GM12878 (cell line): ENCODE measurements around the gene MSI2. TPM values are rescaled to one million over a fixed set of nuclear protein-coding genes. Genes with fewer than 3 reads are reported as not detected.

Source experiments
- ATAC-seq: fragments of 200-7000 bp; cut with Tn5 transposase; 3 replicates; pipeline ENCODE4 v1.9.1; 2020; ENCODE audit warnings: mild to moderate bottlenecking, moderate library complexity
- BruUV-seq: library from RNA; stranded (reverse); fragments of 400-500 nt; replicated peaks from 2 replicates; lab custom pipeline; 2021; lab: Mats Ljungman, UMichigan
- CTCF ChIA-PET: fragments of 300-600 bp; sonication (Branson Sonifier 250); formaldehyde crosslinking; extraction: SDS; loops from one replicate; lab custom pipeline; 2021; ENCODE audit warnings: inconsistent platforms; lab: Yijun Ruan, JAX
- POLR2A ChIA-PET: fragments of 350-600 bp; formaldehyde crosslinking; extraction: SDS; loops from one replicate; lab custom pipeline; 2021; ENCODE audit warnings: inconsistent platforms; lab: Charles Lee
- RAD21 ChIA-PET: fragments of 300-600 bp; sonication (Branson Sonifier 250); formaldehyde crosslinking; loops from one replicate; lab custom pipeline; 2023; ENCODE audit warnings: antibody characterized with exemption; ENCODE audit not compliant: unreplicated experiment; lab: Charles Lee
- SMC1A ChIA-PET: fragments of 300-600 bp; sonication (Branson Sonifier 250); formaldehyde crosslinking; loops from one replicate; lab custom pipeline; 2023; ENCODE audit not compliant: unreplicated experiment, uncharacterized antibody; lab: Charles Lee
- DNase-seq: peaks from one replicate; pipeline ENCODE4 v3.0.0-alpha.2; 2011; ENCODE audit warnings: low read depth, low spot score
- FAIRE-seq: peaks from 3 replicates; lab custom pipeline; 2011; peaks lifted over from hg19 to GRCh38; lab: Jason Lieb, UNC
- H2AFZ ChIP-seq: 2 replicates; pipeline ENCODE4 v1.6.0; 2011; ENCODE audit warnings: low read depth, low read length, control low read depth; ENCODE audit not compliant: control insufficient read depth
- H3K27ac ChIP-seq: 2 replicates; pipeline ENCODE4 v1.5.1; 2011; ENCODE audit warnings: control low read depth; ENCODE audit not compliant: control insufficient read depth, insufficient read depth
- H3K27me3 ChIP-seq, 2 experiments: replicated peaks in 1 of 2; 2 replicates each; pipeline versions ENCODE4 v1.6.0 to v1.6.1; 2011; ENCODE audit warnings: low read length in 1 of 2; ENCODE audit not compliant: control insufficient read depth in 2 of 2, insufficient read depth in 2 of 2
- H3K36me3 ChIP-seq, 2 experiments: 2 replicates each; pipeline ENCODE4 v1.5.1; 2011; ENCODE audit warnings: low read length in 1 of 2; ENCODE audit not compliant: control insufficient read depth in 2 of 2, insufficient read depth in 2 of 2
- H3K4me1 ChIP-seq: 2 replicates; pipeline ENCODE4 v1.6.1; 2011; ENCODE audit warnings: mild to moderate bottlenecking, low read length, moderate library complexity, mixed read lengths; ENCODE audit not compliant: control insufficient read depth, insufficient read depth
- H3K4me2 ChIP-seq: 2 replicates; pipeline ENCODE4 v1.6.0; 2011; ENCODE audit warnings: control low read depth; ENCODE audit not compliant: control insufficient read depth, insufficient read depth
- H3K4me3 ChIP-seq: fragments of 200-600 bp; sonication (generic); 2 replicates; pipeline ENCODE4 v1.5.1; 2016
- H3K79me2 ChIP-seq: 2 replicates; pipeline ENCODE4 v1.6.0; 2011; ENCODE audit warnings: low read length; ENCODE audit not compliant: control insufficient read depth, insufficient read depth
- H3K9ac ChIP-seq: 2 replicates; pipeline ENCODE4 v1.8.0; 2011; ENCODE audit warnings: low read length, control low read depth, mixed read lengths; ENCODE audit not compliant: control insufficient read depth, insufficient read depth
- H3K9me3 ChIP-seq: replicated peaks from 3 replicates; pipeline ENCODE4 v1.5.1; 2011; ENCODE audit warnings: mild to moderate bottlenecking, low read length; ENCODE audit not compliant: control insufficient read depth, insufficient read depth
- H4K20me1 ChIP-seq: 2 replicates; pipeline ENCODE4 v1.6.0; 2011; ENCODE audit not compliant: control insufficient read depth, insufficient read depth
- POLR2AphosphoS2 ChIP-seq: IDR thresholded peaks from 2 replicates; pipeline ENCODE4 v1.6.1; 2011; ENCODE audit warnings: low read depth, mild to moderate bottlenecking, low read length, improper control_type of control experiment, moderate library complexity
- PRDM15 ChIP-seq: fragments of 450-650 bp; formaldehyde crosslinking; IDR thresholded peaks from 2 replicates; pipeline ENCODE4 v1.4.0; 2020; ENCODE audit warnings: mild to moderate bottlenecking, moderate library complexity
- SUZ12 ChIP-seq: fragments of 200-600 bp; sonication (generic); IDR thresholded peaks from one replicate; pipeline ENCODE4 v1.6.1; 2018; ENCODE audit warnings: antibody characterized with exemption, mild to moderate bottlenecking; ENCODE audit not compliant: unreplicated experiment
- WGBS: methylation state at CpG from one replicate; pipeline ENCODE4 v1.1.6; 2016; ENCODE audit warnings: low lambda C conversion rate; ENCODE audit not compliant: insufficient replicate concordance, insufficient coverage; ENCODE audit errors: missing lambda C conversion rate; 5-methylcytosine and 5-hydroxymethylcytosine counted together
- in situ Hi-C: fragments of 300-500 bp; cut with MboI; formaldehyde crosslinking; loops from 9 replicates; pipeline ENCODE4 v1.14.3; 2018; ENCODE audit warnings: mixed read lengths
- intact Hi-C: fragments of 100-400 bp; cut with micrococcal nuclease; formaldehyde crosslinking; loops from one replicate; pipeline ENCODE4 v1.14.2; 2022; ENCODE audit not compliant: unreplicated experiment
- polyA plus RNA-seq, 11 experiments: library from polyadenylated mRNA; depleted of rRNA in 4 of 11; unstranded in 6 of 11; stranded (reverse) in 5 of 11; fragments of >200 nt; fragmentation: Nextera tagmentation in 4 of 11; fragmentation: Illumina TruSeq in 1 of 11; extraction: Ambion mirVana in 4 of 11; extraction: Trizol in 1 of 11; gene quantifications; 1 replicate in 1 of 11; 2 replicates in 10 of 11; pipeline versions ENCODE4 v1.2.1 to v1.2.3, GENCODE V29; 2011 to 2016; ENCODE audit warnings: inconsistent platforms in 2 of 11, missing spikeins in 2 of 11, low read depth in 1 of 11
- total RNA-seq, 4 experiments: library from RNA; depleted of rRNA in 3 of 4; stranded (reverse); fragments of >200 nt in 3 of 4; fragmentation: Illumina TruSeq in 1 of 4; extraction: Trizol in 1 of 4; gene quantifications; 2 replicates each; pipeline versions ENCODE4 v1.2.1 to v1.2.3, GENCODE V29; 2013 to 2021

The MSI2 gene
- total and polyA plus RNA-seq, 10 of the 15 experiments (the other 5 are each of a cell fraction or from before 2014, with no cell fraction given) = 6.1 to 76.1 (median 42.0) TPM

- DNase-seq = no peak
- H3K4me2 ChIP-seq = no peak overlapping the region
- no peak for ATAC-seq
- intact Hi-C loops (no loop called here), in situ Hi-C loops (no loop called here)
- H3K4me3 ChIP-seq = no peak overlapping the region
- H3K9me3 ChIP-seq = no peaks in the 10 kb centered on the region
- H2AFZ ChIP-seq = no peak overlapping the region
- SMC1A ChIA-PET = no interaction called here
- H3K79me2 ChIP-seq = no peaks in the 10 kb centered on the region
- BruUV-seq = no TSS peak
- POLR2A ChIA-PET = no interaction called here
- CTCF ChIA-PET = interaction anchor here (2.4 kb wide), 1 partner anchor 399 kb away, joined by 7 read pairs; no protein-coding TSS in a partner anchor
- FAIRE-seq = no peak
- no peaks in the 10 kb centered on the region for H3K4me1 ChIP-seq
- RAD21 ChIA-PET = interaction anchor here (1.1 kb wide), 1 partner anchor 30 kb away, joined by 3 read pairs; no protein-coding TSS in a partner anchor
- no peak overlapping the region for H3K27ac ChIP-seq
- peaks cover 0 to 5% of the 10 kb centered on the region in 2 experiments; a peak in 3 of 4 replicates for H3K36me3 ChIP-seq
- H3K27me3 ChIP-seq = no peaks in the 10 kb centered on the region
- no peak for TF ChIP-seq SUZ12
- no peaks in the 10 kb centered on the region for H4K20me1 ChIP-seq
- WGBS = 98% methylated on average over 3 of the region's 3 CpGs
- H3K9ac ChIP-seq = no peak overlapping the region
Measured at GRCh38 chr17:57641761-57642160, 385.4 kb downstream of the MSI2 start.

DNA sequence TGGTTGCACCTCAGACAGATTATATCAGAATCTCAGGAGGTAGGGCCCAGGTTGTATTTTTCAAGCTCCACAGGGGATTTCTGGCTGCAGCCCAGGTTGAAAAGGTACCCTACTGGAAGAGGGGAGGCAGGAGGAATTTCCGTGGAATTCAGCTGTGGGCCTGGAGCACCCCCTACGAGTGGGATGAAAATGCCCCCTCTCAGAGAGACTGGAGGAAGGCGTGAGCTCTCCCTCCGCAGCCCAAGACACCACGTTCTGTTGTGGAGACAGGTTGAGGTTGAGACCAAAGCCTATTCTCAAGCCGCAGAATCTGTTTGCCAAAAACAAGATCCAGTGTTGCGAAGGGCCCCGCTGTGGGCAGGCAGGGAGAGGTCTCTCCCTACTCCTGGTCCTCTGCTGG is 386.7 kb downstream of the MSI2 start:
- Histone ChIP-seq H2AFZ (no peak overlapping the region), H3K4me3 (no peak overlapping the region), H3K9me3 (no peaks in the 10 kb centered on the region), H3K79me2 (no peaks in the 10 kb centered on the region), H4K20me1 (no peaks in the 10 kb centered on the region), H3K4me1 (no peaks in the 10 kb centered on the region), H3K36me3 (peaks cover 0 to 5% of the 10 kb centered on the region in 2 experiments; a peak in 3 of 4 replicates), H3K27ac (no peak overlapping the region), H3K27me3 (no peaks in the 10 kb centered on the region)
- WGBS = over 99% methylated on average over 8 of the region's 8 CpGs
- ChIA-PET RAD21 (interaction anchor here (1.1 kb wide), 1 partner anchor 29 kb away, joined by 3 read pairs; no protein-coding TSS in a partner anchor), SMC1A (interaction anchor here (0.5 to 2.1 kb wide), 3 partner anchors 20 to 224 kb away, joined by 3 to 6 read pairs (median 4); no protein-coding TSS in a partner anchor)
- intact Hi-C loops (no loop called here), in situ Hi-C loops (no loop called here)
- FAIRE-seq = no peak
- BruUV-seq = no TSS peak
- DNase-seq = no peak
- TF ChIP-seq POLR2AphosphoS2 (no peak), PRDM15 (no peak)
- TF ChIP-seq, all 136 proteins: peak for 0
- H3K9ac ChIP-seq = no peak overlapping the region
- ATAC-seq = no peak
- H3K4me2 ChIP-seq = no peak overlapping the region
- ChIA-PET POLR2A (no interaction called here), CTCF (interaction anchor here (0.5 to 2.4 kb wide), 3 partner anchors 53 to 400 kb away, joined by 3 to 7 read pairs (median 3); no protein-coding TSS in a partner anchor)
